GM20431 (cell line): ENCODE results near the gene LIPT2.
"Not testable (repeated sequence)": the region's sequence is repeated elsewhere in the genome, so short reads cannot be mapped to it uniquely, and the experiment has no call there.

Source experiments
- in situ Hi-C: fragments of 300-500 bp; cut with MseI, MboI; formaldehyde crosslinking; loops from one replicate; pipeline ENCODE4 v1.15.0; 2020; ENCODE audit warnings: low sequenced_read_pairs; ENCODE audit not compliant: unreplicated experiment

Gene LIPT2

DNA sequence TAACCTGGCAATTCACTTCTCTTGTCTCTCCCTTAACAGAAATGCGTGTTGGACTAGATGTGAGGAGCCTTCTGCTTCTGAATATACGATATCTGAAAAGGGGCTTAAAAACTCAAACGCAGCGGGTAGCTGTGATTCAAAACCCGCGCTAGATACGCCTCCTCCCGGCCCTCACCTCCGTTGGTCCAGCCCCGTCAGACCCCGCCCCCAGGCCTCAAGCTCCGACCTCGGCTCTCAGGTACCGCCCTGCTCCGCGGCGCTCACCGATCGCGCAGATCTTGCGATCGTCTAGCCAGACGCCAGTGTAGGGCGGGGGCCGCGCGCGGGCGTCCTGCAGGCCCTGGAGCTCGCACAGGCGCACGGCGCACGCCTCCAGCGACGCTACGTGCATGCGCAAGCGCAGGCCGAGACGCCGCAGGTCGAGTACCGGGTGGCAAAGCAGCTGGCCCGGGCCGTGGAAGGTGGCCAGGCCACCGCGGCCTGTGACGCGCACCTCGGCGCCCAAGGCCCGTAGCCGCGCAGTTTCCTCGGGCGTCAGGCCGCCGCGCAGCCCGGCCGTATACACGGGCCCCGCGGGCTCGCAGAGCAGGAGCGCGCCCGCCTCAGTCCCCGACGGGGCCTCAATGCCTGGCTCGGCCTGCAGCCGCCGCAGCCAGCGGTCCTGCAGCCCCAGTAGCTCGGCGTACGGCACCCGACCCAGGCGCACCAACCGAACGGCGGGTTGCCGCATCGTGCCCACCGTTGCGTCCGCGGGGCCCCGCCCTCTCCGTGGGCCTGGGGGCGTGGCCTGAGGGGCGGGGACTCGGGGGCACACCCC is at the start of gene LIPT2:
TSS of gene LIPT2 (minus strand) at position 751 of the 817 bp plus-strand sequence. CDS start at position 730, 21 bp downstream.
- in situ Hi-C loops: no loop called here

DNA sequence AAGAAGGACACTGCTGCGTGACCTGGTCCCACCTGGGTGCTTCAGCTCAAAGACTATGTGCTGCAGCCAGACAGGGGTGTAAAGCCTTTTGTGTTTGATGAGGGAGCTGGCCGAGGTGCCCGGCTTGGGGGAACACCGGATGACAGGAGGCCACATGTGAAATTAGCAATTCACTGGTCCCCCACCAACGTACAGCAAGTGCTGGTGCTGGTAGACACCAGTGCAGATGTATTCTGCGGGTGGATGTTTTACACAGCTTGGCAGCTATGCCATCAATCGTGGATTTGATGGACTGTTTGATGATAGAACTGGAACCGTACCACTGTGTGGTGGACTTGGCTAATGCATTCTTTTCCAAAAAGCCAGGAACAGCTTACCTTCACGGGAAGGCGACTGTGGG is 47.9 kb upstream of the LIPT2 start:
- in situ Hi-C loops: no loop called here

DNA sequence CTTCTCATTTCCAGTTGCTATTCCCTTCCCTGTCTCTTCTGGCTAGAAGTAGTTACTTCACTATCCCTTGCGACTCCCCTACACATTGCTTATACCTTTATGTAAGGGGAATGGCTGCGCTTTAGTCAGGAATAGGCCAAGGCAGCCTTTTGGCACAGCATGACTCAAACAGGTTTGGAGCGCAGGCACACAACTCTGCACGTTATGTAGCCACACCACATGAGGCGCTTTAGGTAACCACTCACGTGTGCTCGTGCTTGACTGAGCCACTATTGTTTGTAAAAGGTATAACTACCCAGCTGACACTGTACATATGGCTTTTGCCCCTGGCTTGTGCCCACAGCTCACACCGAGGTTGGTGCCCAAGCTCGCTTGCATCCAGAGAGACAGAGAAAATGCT is 46.7 kb upstream of the LIPT2 start:
- in situ Hi-C loops: no loop called here

DNA sequence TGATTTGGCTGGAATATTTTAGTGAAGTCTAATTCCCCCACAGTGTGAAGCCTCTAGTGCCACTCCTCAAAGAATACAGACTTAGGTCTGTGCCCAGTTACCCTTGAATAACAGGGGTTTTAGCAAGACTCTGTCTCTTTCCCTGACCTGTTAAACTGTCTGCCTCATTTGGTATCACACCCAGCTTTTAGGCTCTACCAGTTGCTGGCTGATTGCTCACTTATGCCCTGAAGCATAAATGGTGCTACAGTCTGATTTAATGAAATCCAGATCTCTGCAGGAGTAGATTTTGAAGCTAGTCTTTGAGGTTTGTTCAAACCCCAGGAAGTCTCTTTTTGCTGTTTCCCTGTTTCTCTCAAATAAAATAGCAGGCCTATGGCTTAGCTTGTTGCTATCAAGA is 45.2 kb upstream of the LIPT2 start:
- in situ Hi-C loops: no loop called here

DNA sequence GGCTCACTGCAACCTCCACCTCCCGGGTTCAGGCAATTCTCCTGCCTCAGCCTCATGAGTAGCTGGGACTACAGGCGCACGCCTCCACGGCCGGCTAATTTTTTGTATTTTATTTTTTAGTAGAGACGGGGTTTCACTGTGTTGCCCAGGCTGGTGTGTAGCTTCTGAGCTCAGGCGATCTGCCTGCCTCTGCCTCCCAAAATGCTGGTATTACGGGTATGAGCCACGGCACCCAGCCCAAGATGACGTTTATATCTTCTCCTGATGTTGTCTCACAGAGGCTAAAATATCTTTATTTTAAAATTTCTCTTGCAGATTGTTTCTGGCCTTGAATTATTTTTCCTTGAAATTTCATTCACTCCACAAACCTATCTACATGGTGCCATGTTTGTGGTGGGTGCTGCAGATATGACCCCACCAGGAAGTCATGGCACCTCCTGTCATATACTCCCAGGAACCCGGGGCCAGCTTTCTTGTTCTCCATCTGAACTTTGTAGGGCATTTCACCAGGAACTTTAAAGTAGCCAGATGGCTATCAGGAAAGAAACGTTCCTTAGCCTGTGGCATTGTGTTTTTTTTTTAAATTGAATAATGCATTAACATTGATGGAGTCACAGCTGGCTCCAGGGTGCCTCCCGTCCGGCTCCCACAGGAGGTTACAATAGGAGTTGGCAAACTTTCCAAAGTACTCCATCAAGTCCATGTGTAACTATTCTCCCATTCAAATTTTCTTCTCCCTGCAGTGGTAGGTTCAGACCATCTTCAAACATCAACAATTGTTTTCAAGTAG is 42.0 kb upstream of the LIPT2 start:
- in situ Hi-C loops: no loop called here

DNA sequence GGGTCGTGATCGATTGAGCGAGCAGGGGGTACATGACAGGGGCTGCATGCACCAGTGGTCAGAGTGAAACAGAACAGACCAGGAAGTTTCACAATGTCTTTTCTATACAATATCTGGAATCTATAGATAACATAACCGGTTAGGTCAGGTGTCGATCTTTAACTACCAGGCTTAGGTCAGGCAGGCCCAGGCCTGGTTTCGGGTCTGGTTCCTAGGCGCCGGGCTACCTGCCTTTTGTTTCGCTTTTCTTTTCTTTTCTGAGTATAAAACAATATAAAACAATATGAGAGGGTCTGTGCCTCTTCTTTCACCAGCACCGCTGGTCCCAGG is 41.4 kb upstream of the LIPT2 start:
- in situ Hi-C loops: not testable (repeated sequence)

DNA sequence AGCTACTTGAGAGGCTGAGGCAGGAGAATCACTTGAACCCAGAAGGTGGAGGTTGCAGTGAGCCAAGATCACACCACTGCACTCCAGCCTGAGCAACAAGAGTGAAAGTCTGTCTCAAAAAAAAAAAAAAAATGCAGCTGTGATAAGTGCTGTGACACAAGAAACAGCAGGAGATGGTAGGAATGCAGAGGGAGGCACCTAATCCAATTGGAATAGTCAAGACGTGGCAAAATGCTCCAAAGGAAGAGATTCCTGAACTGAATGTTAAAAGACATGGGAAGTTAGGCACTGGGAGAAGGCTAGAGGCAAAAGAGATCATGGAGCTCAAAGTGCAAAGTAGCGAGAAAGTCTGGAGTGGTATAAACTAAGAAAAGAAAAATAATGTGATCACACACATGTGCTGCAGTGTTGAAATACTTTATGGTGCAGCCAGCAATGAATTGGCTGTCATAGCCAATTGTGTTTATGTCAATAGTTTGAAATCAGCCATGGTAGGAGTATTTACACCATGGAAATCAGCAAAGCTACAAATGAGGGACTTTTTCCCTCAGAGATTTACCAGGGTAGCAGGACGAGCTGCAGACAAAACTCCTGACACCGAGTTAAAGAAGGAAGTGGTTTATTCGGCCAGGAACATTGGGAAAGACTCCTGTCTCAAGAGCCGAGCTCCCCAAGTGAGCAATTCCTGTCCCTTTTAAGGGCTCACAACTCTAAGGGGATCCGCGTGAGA is 40.9 kb upstream of the LIPT2 start:
- in situ Hi-C loops: no loop called here

DNA sequence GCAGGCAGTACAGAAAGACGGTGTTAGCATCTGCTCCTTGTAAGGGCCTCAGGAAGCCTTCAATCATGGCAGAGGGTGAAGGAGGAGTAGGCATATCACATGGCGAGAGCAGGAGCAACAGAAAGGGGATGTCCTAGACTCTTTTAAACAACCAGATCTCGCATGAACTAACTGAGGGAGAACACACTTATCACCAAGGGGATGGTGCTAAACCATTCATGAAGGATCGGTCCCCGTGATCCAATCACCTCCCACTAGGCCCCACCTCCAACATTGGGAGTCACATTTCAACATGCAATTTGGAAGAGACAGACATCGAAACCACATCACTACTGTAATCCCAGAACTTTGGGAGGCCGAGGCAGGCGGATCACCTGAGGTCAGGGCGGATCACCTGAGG is 39.9 kb upstream of the LIPT2 start:
- in situ Hi-C loops: no loop called here

DNA sequence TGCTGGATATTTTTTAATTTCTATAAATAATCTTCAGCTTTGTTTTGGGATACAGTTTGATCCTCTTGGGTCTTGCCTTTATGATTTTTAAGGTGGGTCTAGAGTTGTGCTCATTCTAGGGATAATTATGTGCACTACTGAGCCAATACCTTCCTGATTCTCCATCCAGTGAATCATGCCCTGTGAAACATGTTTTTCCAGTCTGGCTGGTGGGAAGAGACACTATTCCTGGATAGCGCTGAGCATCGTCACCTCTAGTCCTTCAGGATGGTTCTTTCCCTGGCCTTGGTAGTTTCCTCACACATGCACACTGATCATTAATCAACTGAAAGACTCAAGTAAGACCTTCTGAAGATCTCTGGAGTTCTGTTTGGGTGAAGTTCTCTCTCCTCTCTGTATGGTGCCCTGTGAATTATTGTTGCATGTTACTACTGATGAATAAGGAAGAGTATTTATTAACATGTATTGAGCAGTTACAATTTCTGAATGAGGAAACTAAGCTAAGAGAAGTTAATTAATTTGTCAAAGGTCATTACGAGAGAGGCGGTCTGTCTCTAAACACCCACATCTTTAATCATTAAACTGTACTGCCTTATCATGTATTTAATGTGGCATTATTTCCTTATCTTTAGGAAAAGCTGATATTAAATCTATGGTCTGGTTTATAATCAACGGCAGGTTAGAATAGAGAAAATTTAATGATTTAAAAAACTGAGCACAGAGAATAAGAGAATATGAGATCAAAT is 39.1 kb upstream of the LIPT2 start:
- in situ Hi-C loops: no loop called here

DNA sequence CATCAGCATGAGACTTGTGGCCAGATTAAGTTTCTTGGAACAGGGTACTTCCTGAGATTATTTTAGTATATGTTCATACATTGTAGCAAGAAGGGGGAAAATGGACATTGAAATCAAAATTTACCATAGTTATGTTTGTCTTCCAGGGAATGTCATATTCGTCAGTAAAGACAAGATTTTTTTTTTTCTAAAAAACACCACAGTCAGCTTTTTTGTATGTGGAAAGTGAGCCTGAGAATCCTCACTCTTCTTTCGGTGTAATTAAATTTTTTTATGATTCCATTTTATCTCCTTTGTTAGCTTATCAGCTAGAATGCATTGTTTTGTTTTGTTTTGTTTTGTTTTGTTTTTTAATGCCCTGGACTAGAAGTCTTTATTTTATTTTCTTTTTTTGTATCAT is 31.5 kb upstream of the LIPT2 start:
- in situ Hi-C loops: no loop called here

DNA sequence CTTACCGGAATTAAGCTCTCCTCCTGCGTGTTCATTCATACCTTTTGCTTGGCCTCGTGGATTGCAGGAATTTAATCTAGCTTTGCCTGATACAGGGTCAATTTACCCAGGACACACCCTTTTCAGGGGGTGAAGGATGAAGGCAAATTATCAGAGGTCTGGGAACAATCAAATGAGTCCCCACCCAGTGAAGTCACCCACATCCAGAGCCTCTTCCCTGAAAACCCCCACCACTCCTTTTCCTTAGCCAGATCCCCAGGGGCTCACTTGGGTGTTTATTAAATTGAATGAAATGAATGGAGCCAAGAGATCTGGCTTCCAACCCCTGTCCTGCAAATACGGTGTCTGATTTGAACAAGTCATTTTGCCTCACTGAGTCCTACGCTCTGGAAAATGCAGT is 31.0 kb upstream of the LIPT2 start:
- in situ Hi-C loops: no loop called here

DNA sequence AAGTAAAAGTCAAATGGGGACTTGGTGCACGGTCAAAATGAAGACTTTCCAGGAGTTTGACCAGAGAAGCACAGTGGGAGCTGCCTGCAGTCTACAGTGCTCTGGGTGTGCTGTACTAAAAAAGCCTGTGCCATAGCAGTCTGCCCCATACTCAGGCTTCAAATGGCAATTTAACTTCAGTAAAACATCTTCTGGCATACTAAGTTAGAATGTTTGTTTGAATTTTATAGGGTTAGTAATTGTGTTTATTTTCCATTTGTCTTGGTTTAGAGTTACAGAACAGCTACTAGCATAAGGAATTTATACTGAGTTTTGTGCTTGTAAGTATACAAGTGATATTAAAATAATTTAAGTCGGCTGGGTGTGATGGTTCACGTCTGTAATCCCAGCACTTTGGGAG is 29.3 kb upstream of the LIPT2 start:
- in situ Hi-C loops: no loop called here

DNA sequence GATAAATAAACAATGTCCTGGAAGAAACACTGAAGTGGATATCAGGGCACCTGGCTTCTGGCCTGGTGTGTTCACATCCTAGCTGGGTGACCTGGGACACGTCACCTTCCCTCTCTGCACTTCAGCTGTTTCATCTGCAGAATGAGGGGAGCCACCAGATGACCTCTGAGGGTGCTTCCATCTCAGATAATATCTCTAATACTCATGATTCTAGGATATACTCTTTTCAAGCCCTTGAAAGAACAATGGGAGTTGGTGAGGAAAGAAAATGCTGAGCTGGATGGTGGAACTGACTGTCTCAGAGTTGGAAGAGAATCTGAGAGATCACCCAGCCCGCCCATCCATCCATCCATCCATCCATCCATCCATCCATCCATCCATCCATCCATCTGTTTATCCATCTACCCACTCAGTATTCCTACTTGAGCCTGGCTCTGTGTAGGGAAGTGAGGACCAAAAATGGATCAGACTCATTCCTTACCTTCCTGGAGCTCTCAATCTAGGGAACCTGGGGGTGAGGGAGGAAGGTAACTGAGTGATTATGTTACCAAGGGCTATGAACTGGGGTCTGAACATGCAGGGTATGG is 28.2 kb upstream of the LIPT2 start:
- in situ Hi-C loops: no loop called here

DNA sequence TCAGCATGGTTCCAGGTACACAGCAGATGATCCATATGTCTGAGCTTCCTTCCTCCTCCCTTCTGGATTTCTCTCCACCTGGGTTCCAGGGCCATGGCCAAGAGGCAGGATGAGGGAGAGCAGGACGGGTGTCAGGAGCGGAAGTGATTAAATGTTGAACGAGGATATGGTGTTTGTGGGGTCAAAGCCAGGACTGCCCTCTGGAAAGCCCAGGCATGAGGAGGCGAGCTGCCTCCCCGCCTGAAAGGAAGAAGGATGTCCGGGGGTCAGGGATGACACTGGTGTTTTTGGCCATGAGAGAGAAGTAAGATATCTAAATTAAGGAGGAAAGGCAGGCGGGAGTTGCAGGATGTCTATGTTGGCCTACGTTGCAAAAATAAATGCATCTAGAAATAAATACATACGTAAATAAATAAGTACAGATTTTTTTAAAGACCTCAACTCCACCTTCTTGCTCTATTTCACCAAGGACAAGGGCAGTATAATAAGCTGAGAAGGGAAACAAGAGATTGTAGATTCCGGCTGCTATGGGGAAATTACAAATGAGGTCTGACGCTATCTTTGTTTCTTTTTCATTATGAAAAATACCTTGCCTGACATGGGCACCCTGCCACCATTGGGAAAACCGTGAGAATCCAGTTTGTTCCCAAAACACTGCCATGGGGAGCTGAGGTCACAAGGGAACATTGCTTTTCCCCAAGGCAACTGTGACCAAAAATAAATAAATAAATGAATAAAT is 27.6 kb upstream of the LIPT2 start:
- in situ Hi-C loops: no loop called here

DNA sequence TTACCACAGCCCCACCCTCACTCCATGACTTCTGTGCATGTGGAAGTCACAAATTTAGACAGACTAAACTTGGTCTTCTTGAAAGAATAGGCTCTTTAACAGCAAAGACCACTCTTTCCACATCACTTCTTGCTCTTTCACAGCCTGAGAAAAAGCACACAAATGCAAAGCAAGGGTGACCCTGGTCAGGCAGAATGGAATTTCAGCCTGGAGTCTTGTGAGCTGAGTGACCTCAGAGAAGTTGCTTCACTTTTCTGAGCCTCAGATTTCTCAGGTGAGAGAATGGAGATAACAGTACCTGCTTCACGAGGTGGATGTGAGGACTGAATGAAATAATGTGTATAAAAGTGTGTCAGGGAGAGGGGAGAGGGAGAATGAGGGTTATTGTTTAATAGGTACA is 26.8 kb upstream of the LIPT2 start:
- in situ Hi-C loops: no loop called here

DNA sequence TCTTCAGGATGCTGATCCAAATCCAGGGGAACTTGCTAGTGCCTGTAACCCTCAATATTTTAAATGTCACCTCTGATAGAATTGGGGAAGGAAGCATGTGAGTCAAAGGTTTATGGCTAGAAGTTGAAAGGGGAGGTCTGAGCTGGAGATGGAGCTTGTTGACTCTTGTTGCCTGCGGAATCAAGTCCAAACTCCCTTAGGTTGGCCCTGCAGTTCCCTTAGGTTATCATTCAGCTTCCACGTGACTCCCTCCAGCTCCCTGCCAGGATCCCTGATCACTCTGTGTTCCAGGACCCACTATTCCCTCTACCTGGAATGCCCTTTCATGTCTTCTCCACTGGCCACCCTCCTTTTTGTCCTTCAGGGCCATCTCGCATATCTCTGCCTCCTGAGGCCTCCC is 26.2 kb upstream of the LIPT2 start:
- in situ Hi-C loops: no loop called here

DNA sequence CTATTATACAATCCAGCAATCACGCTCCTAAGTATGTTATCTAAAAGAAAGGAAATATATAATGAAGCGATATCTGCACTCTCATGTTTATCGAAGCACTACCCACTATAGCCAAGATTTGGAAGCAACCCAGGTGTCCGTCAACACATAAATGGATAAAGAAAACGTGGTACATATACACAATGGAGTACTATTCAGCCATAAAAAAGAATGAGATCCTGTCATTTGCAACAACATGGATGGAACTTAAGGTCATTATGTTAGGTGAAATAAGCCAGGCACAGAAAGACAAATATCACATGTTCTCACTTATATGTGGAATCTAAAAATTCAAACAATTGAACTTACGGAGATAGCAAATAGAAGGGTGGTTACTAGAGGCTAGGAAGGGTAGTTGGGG is 24.1 kb upstream of the LIPT2 start:
- in situ Hi-C loops: not testable (repeated sequence)

DNA sequence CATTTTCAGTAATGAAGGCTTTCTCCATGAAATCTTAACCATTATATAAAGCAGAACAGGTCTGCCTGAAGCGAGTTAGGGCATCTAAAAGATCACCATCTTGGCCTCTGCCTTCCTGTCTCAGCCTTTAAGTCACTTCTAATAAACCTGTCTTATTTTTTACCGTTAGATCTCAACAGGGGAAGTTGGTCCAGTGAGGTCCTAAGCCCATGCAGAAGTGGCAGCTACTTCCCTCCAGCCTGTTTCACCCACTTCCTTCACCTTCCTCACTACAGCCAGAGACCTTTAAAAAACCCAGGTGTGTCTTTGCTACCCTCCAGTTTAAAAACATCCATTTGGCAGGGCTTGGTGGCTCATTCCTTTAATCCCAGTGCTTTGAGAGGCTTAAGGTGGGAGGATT is 14.1 kb upstream of the LIPT2 start:
- in situ Hi-C loops: no loop called here

DNA sequence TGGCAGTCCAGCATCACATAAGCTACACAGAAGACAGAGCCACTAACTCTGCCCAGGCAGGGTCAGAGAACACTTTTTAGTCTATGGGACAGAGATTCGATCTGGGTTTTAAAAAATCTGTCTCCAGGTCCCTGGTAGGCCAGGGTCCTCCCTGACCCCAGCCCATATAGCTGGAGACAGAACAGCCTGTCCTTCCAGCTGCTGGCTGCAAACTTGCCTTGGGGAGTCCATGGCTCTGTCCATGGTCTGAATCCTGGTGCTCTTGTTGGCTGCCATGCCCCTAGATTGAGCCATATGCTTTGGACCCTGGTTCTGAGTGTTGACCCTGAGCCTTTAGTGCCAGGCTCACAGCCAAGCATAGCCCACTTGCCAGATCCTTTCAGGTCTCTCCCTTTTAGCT is 13.3 kb upstream of the LIPT2 start:
- in situ Hi-C loops: no loop called here
